HG03039 (cell line): Measurements from ENCODE around the gene NIPAL1.

Source experiments
- ATAC-seq: cut with Tn5 transposase; IDR thresholded peaks from one replicate; pipeline ENCODE4 v1.9.1; 2021; ENCODE audit warnings: mild to moderate bottlenecking, moderate library complexity; ENCODE audit not compliant: unreplicated experiment

NIPAL1 gene

GRCh38 chr4:48058617-48059530, 42.3 kb downstream of the NIPAL1 start:
- ATAC-seq: no peak

GRCh38 chr4:48064349-48064748, 47.8 kb downstream of the NIPAL1 start:
- ATAC-seq: peak; percentile 49

- peak; percentile 75 for ATAC-seq
Observed at GRCh38 chr4:48065587-48066052, 49.0 kb downstream of the NIPAL1 start.

GRCh38 chr4:48067536-48067935, 51.0 kb downstream of the NIPAL1 start:
- ATAC-seq: no peak

- ATAC-seq: no peak
Observed at GRCh38 chr4:48068182-48068581, 51.6 kb downstream of the NIPAL1 start.

- no peak for ATAC-seq
Observed at GRCh38 chr4:48069026-48069425, 52.5 kb downstream of the NIPAL1 start.

GRCh38 chr4:48071191-48071590, 54.6 kb downstream of the NIPAL1 start:
- no peak for ATAC-seq

GRCh38 chr4:48073567-48074103, 57.1 kb downstream of the NIPAL1 start:
- ATAC-seq: no peak

GRCh38 chr4:48074657-48075056, 58.1 kb downstream of the NIPAL1 start:
- no peak for ATAC-seq

- no peak for ATAC-seq
Observed at GRCh38 chr4:48078425-48078824, 61.9 kb downstream of the NIPAL1 start.

- ATAC-seq: no peak
Observed at GRCh38 chr4:48078862-48079655, 62.5 kb downstream of the NIPAL1 start.

GRCh38 chr4:48079972-48080391, 63.4 kb downstream of the NIPAL1 start:
- ATAC-seq: no peak

- no peak for ATAC-seq
Observed at GRCh38 chr4:48081196-48081595, 64.6 kb downstream of the NIPAL1 start.

GRCh38 chr4:48082956-48083355, 66.4 kb downstream of the NIPAL1 start:
- no peak for ATAC-seq

- ATAC-seq: no peak
Observed at GRCh38 chr4:48085821-48086589, 69.4 kb downstream of the NIPAL1 start.
